PC-3 (cell line): Measurements from ENCODE around the gene PCDHGC4.

ENCODE experiments used
- EZH2 ChIP-seq: fragments of 300-600 bp; sonication (generic); IDR thresholded peaks from one replicate; pipeline ENCODE4 v1.6.1; 2017; ENCODE audit warnings: antibody characterized with exemption, mild to moderate bottlenecking, low read length; ENCODE audit not compliant: unreplicated experiment
- EZH2phosphoT487 ChIP-seq: fragments of 300-600 bp; sonication (generic); IDR thresholded peaks from 2 replicates; pipeline ENCODE4 v1.6.1; 2018; ENCODE audit warnings: mild to moderate bottlenecking, antibody characterized with exemption, low read length, borderline replicate concordance
- TF ChIP-seq, protein P1 (sequence below): fragments of 300-600 bp; sonication (generic); conservative IDR thresholded peaks from 2 replicates; pipeline ENCODE4 v1.5.1; 2017; ENCODE audit warnings: antibody characterized with exemption, low read depth, mild to moderate bottlenecking, low read length

DNA sequence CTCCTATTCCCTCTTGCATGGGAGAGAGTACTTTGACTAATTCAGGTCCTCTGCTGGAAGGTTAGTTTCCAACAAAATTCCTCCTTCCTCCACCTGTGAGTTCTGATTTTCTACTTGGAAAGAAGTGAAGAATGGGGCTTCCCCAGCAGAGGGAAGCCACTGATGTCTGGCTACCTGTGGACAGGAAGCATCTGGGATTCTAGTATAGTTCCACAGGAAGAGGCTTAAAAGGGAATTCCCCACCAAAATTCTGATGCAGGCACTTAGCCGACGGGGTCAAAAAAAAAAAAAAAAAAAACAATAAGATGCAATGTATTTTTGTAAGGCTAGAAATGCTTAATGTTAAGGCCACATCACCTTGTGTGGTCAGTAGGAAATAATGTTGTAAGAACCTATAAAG lies 37.5 kb downstream of the PCDHGC4 start:
- TF ChIP-seq, protein P1, sequence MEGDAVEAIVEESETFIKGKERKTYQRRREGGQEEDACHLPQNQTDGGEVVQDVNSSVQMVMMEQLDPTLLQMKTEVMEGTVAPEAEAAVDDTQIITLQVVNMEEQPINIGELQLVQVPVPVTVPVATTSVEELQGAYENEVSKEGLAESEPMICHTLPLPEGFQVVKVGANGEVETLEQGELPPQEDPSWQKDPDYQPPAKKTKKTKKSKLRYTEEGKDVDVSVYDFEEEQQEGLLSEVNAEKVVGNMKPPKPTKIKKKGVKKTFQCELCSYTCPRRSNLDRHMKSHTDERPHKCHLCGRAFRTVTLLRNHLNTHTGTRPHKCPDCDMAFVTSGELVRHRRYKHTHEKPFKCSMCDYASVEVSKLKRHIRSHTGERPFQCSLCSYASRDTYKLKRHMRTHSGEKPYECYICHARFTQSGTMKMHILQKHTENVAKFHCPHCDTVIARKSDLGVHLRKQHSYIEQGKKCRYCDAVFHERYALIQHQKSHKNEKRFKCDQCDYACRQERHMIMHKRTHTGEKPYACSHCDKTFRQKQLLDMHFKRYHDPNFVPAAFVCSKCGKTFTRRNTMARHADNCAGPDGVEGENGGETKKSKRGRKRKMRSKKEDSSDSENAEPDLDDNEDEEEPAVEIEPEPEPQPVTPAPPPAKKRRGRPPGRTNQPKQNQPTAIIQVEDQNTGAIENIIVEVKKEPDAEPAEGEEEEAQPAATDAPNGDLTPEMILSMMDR: no peak
- TF ChIP-seq EZH2: no peak
- TF ChIP-seq EZH2phosphoT487: no peak
